Measurements from ENCODE around the gene PPT1. TPM values are rescaled to one million over a fixed set of nuclear protein-coding genes. Genes with fewer than 3 reads are reported as not detected.

The PPT1 gene
- polyA plus RNA-seq, 1 donor from 2014 or later: 64.6 TPM

- Histone ChIP-seq H3K27ac (ENCODE audit: low read length) (no peak overlapping the region), H3K9me2 (ENCODE audit: insufficient read depth, low read length) (no peaks in the 10 kb centered on the region), H3F3A (ENCODE audit: insufficient read depth, low read length, poor library complexity, severe bottlenecking) (no peaks in the 10 kb centered on the region), H3K79me2 (replicated peaks; ENCODE audit: insufficient read depth, low read length) (peaks cover 6% of the 10 kb centered on the region), H2AFZ (ENCODE audit: low read depth, low read length) (no peak overlapping the region), H3K36me3 (ENCODE audit: insufficient read depth, low read length) (peaks cover 9% of the 10 kb centered on the region), H3K27me3 (ENCODE audit: insufficient read depth, low read depth, low read length) (no peaks in the 10 kb centered on the region), H3K9me3 (ENCODE audit: low read length) (no peaks in the 10 kb centered on the region), H3K4me2 (ENCODE audit: low read length) (no peak overlapping the region), H4K20me1 (ENCODE audit: insufficient read depth) (no peaks in the 10 kb centered on the region), H3K9ac (ENCODE audit: low read length) (no peak overlapping the region), H3K4me3 (ENCODE audit: low read length) (no peak overlapping the region)
- no peak for TF ChIP-seq RAD21 (conservative IDR thresholded peaks at IDR 0.05)
- no peak for TF ChIP-seq EP300 (conservative IDR thresholded peaks at IDR 0.05; ENCODE audit: poor library complexity, severe bottlenecking)
- no peak for TF ChIP-seq TAF1 (IDR thresholded peaks at IDR 0.05; ENCODE audit: low read depth)
- no peak for TF ChIP-seq SMC3 (conservative IDR thresholded peaks at IDR 0.05; ENCODE audit: poor library complexity)
- TF ChIP-seq CTCF (IDR thresholded peaks at IDR 0.05; ENCODE audit: poor library complexity, severe bottlenecking): no peak
- TF ChIP-seq EZH2 (IDR thresholded peaks at IDR 0.05; ENCODE audit: borderline replicate concordance, insufficient read depth, low read length, poor library complexity, severe bottlenecking): no peak
- no peak for TF ChIP-seq REST (IDR thresholded peaks at IDR 0.05; ENCODE audit: borderline replicate concordance)
- TF ChIP-seq MXI1 (conservative IDR thresholded peaks at IDR 0.05; ENCODE audit: poor library complexity, severe bottlenecking): no peak
These were observed 38.4 kb downstream of the PPT1 start for GRCh38 chr1:40058453-40059337.

- no peak for TF ChIP-seq SMC3 (conservative IDR thresholded peaks at IDR 0.05; ENCODE audit: poor library complexity)
- TF ChIP-seq CTCF (IDR thresholded peaks at IDR 0.05; ENCODE audit: poor library complexity, severe bottlenecking): no peak
- TF ChIP-seq EP300 (conservative IDR thresholded peaks at IDR 0.05; ENCODE audit: poor library complexity, severe bottlenecking): no peak
- no peak for TF ChIP-seq MXI1 (conservative IDR thresholded peaks at IDR 0.05; ENCODE audit: poor library complexity, severe bottlenecking)
- no peak for TF ChIP-seq RAD21 (conservative IDR thresholded peaks at IDR 0.05)
- TF ChIP-seq EZH2 (IDR thresholded peaks at IDR 0.05; ENCODE audit: borderline replicate concordance, insufficient read depth, low read length, poor library complexity, severe bottlenecking): no peak
- TF ChIP-seq POLR2AphosphoS5 (IDR thresholded peaks at IDR 0.05): no peak
- no peak for TF ChIP-seq TAF1 (IDR thresholded peaks at IDR 0.05; ENCODE audit: low read depth)
- TF ChIP-seq REST (IDR thresholded peaks at IDR 0.05; ENCODE audit: borderline replicate concordance): no peak
- H4K20me1 ChIP-seq (ENCODE audit: insufficient read depth): no peaks in the 10 kb centered on the region
These were observed 39.0 kb downstream of the PPT1 start for GRCh38 chr1:40058097-40058452.

More at GRCh38 chr1:40058097-40058452, 39.0 kb downstream of the PPT1 start:
- Histone ChIP-seq H3K27me3 (ENCODE audit: insufficient read depth, low read depth, low read length) (no peaks in the 10 kb centered on the region), H3F3A (ENCODE audit: insufficient read depth, low read length, poor library complexity, severe bottlenecking) (no peaks in the 10 kb centered on the region), H3K36me3 (ENCODE audit: insufficient read depth, low read length) (peaks cover 9% of the 10 kb centered on the region), H3K9me3 (ENCODE audit: low read length) (no peaks in the 10 kb centered on the region), H3K4me2 (ENCODE audit: low read length) (no peak overlapping the region), H3K27ac (ENCODE audit: low read length) (peak overlapping the region; percentile 14), H3K9ac (ENCODE audit: low read length) (no peak overlapping the region), H2AFZ (ENCODE audit: low read depth, low read length) (no peak overlapping the region), H3K9me2 (ENCODE audit: insufficient read depth, low read length) (no peaks in the 10 kb centered on the region), H3K4me3 (ENCODE audit: low read length) (no peak overlapping the region), H3K79me2 (replicated peaks; ENCODE audit: insufficient read depth, low read length) (peaks cover 6% of the 10 kb centered on the region)
